ENCODE data around the gene PLBD2.

PLBD2 gene

GRCh38 chr12:113439606-113440030, 81.2 kb downstream of the PLBD2 start:
- H2AFZ ChIP-seq: no peak overlapping the region

DNA sequence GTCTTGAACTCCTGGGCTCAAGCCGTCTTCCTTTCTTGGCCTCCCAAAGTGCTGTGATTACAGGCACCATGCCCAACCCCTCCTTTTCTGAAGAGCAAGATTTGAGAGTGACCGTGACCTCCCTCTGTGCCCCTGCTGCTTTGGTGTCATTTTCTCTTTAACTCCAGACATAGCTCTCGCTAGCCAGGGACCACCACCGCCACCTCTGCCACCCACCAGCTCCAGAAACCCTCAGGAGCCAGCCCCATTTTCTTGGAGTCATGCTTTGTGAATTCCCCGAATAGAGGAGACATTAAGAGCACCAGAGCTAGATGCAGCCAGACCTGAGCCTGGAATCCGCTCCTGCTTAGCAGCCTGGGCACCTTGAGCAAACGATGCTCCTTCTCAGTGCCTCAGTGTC, 81.9 kb downstream of the PLBD2 start:
- H3K4me1 ChIP-seq: no peaks in the 10 kb centered on the region
- no peaks in the 10 kb centered on the region for H3K27me3 ChIP-seq (ENCODE audit: control insufficient read depth, insufficient read depth, low read length)
- no peak overlapping the region for H3K4me2 ChIP-seq (ENCODE audit: low read length)
- H3K4me3 ChIP-seq (ENCODE audit: low read depth, low read length): no peak overlapping the region
- H3K36me3 ChIP-seq (ENCODE audit: control insufficient read depth, insufficient read depth, low read length): no peaks in the 10 kb centered on the region
- H3K9ac ChIP-seq: no peak overlapping the region
- no peaks in the 10 kb centered on the region for H3K9me3 ChIP-seq (ENCODE audit: control insufficient read depth, low read length)
- no peaks in the 10 kb centered on the region for H3K79me2 ChIP-seq
- no peak overlapping the region for H2AFZ ChIP-seq
- no peak overlapping the region for H3K27ac ChIP-seq
- TF ChIP-seq CTCF (IDR thresholded peaks at IDR 0.05): no peak

More at GRCh38 chr12:113439606-113440030, 81.2 kb downstream of the PLBD2 start:
- H3K36me3 ChIP-seq (ENCODE audit: control insufficient read depth, insufficient read depth, low read length): no peaks in the 10 kb centered on the region
- H3K4me2 ChIP-seq (ENCODE audit: low read length): no peak overlapping the region
- H3K4me1 ChIP-seq: no peaks in the 10 kb centered on the region
- TF ChIP-seq CTCF (IDR thresholded peaks at IDR 0.05): peak; percentile 49
- no peak overlapping the region for H3K4me3 ChIP-seq (ENCODE audit: low read depth, low read length)
- no peak overlapping the region for H3K27ac ChIP-seq
- H3K9me3 ChIP-seq (ENCODE audit: control insufficient read depth, low read length): no peaks in the 10 kb centered on the region
- no peaks in the 10 kb centered on the region for H3K27me3 ChIP-seq (ENCODE audit: control insufficient read depth, insufficient read depth, low read length)
- no peaks in the 10 kb centered on the region for H3K79me2 ChIP-seq
- no peak overlapping the region for H3K9ac ChIP-seq

Measured in parathyroid adenoma (tissue), 2 donors.